Testis (tissue), 3 donors: ENCODE measurements around the gene INSC. TPM values are rescaled to one million over a fixed set of nuclear protein-coding genes. Genes with fewer than 3 reads are reported as not detected.

Experiments used
- DNase-seq: peaks from one replicate; pipeline ENCODE4 v3.0.0-alpha.2; 2019
- H3K27ac ChIP-seq, 2 donors: fragments of 200-600 bp; sonication (generic); one replicate each; pipeline ENCODE4 v1.5.1; 2019
- H3K27me3 ChIP-seq: fragments of 200-600 bp; sonication (generic); one replicate; pipeline ENCODE4 v1.5.1; 2019
- H3K36me3 ChIP-seq: fragments of 200-600 bp; sonication (generic); one replicate; pipeline ENCODE4 v1.5.1; 2017; ENCODE audit warnings: low read depth; ENCODE audit errors: missing control alignments
- H3K4me1 ChIP-seq: fragments of 200-600 bp; sonication (generic); one replicate; pipeline ENCODE4 v1.5.1; 2019
- H3K4me3 ChIP-seq, 2 donors: fragments of 200-600 bp; sonication (generic); one replicate each; pipeline ENCODE4 v1.5.1; 2017 to 2019
- H3K9me3 ChIP-seq: fragments of 200-600 bp; sonication (generic); one replicate; pipeline ENCODE4 v1.5.1; 2017
- CTCF ChIP-seq, 3 experiments: fragments of 450-650 bp in 2 of 3; fragments of 200-600 bp in 1 of 3; sonication (generic) in 1 of 3; IDR thresholded peaks; one replicate each; pipeline ENCODE4 v1.5.1; 2016 to 2019; ENCODE audit warnings: antibody characterized with exemption in 3 of 3, mild to moderate bottlenecking in 2 of 3, moderate library complexity in 1 of 3
- POLR2A ChIP-seq: fragments of 450-650 bp; IDR thresholded peaks from one replicate; pipeline ENCODE4 v1.6.1; 2017; ENCODE audit warnings: antibody characterized with exemption, mild to moderate bottlenecking, moderate library complexity
- WGBS, 2 donors: methylation state at CpG; one replicate each; pipeline ENCODE4 v1.1.5; 2018; 5-methylcytosine and 5-hydroxymethylcytosine counted together
- intact Hi-C: fragments of 100-400 bp; cut with DNase I; formaldehyde crosslinking; loops from one replicate; pipeline ENCODE4 v1.15.1; 2023; ENCODE audit warnings: low total_unique reads
- polyA plus RNA-seq: library from polyadenylated mRNA; stranded (reverse); fragments of 350-450 nt; fragmentation: Illumina TruSeq; extraction: RNeasy Lipid Tissue Mini Kit (QIAGEN cat#74804); gene quantifications from one replicate; pipeline ENCODE4 v1.2.3, GENCODE V29; 2014; ENCODE audit warnings: low read depth, low replicate concordance; ENCODE audit not compliant: insufficient read depth
- total RNA-seq, 2 donors: library from RNA; depleted of rRNA; stranded (reverse); fragments of >200 nt; gene quantifications; one replicate each; pipeline ENCODE4 v1.2.3, GENCODE V29; 2016

The INSC gene
- total and polyA plus RNA-seq, 3 donors from 2014 or later: 2.2 to 2.5 (median 2.2) TPM

GRCh38 chr11:15142838-15143237 is 28.1 kb downstream of the INSC start:
- no peak overlapping the region for H3K4me3 ChIP-seq
- 72% methylated on average over 7 of the region's 7 CpGs for WGBS, 2 donors
- TF ChIP-seq POLR2A: no peak
- no peak for TF ChIP-seq CTCF (IDR thresholded peaks at IDR 0.05)
- H3K27ac ChIP-seq: no peak overlapping the region
- H3K36me3 ChIP-seq: no peaks in the 10 kb centered on the region
- H3K9me3 ChIP-seq: no peaks in the 10 kb centered on the region
- no peaks in the 10 kb centered on the region for H3K4me1 ChIP-seq
- no peaks in the 10 kb centered on the region for H3K27me3 ChIP-seq
- DNase-seq: no peak
- intact Hi-C loops: no loop called here

GRCh38 chr11:15143855-15144254 is 29.1 kb downstream of the INSC start:
- Histone ChIP-seq H3K4me1 (no peaks in the 10 kb centered on the region), H3K9me3 (no peaks in the 10 kb centered on the region), H3K4me3 (no peak overlapping the region), H3K36me3 (no peaks in the 10 kb centered on the region), H3K27me3 (no peaks in the 10 kb centered on the region), H3K27ac (no peak overlapping the region)
- DNase-seq: no peak
- intact Hi-C loops: no loop called here
- TF ChIP-seq POLR2A (no peak), CTCF (IDR thresholded peaks at IDR 0.05) (no peak)

GRCh38 chr11:15144347-15144746 is 29.6 kb downstream of the INSC start:
- no peak overlapping the region for H3K4me3 ChIP-seq
- no peaks in the 10 kb centered on the region for H3K9me3 ChIP-seq
- DNase-seq: no peak
- intact Hi-C loops: no loop called here
- H3K27ac ChIP-seq: no peak overlapping the region
- H3K27me3 ChIP-seq: no peaks in the 10 kb centered on the region
- TF ChIP-seq POLR2A (no peak), CTCF (IDR thresholded peaks at IDR 0.05) (no peak)
- 82 to 87% methylated on average over 1 of the region's 1 CpG for WGBS, 2 donors
- no peaks in the 10 kb centered on the region for H3K36me3 ChIP-seq
- H3K4me1 ChIP-seq: no peaks in the 10 kb centered on the region

- no peak overlapping the region for H3K27ac ChIP-seq
Observed at GRCh38 chr11:15145151-15145550, 30.4 kb downstream of the INSC start.

More at GRCh38 chr11:15145151-15145550, 30.4 kb downstream of the INSC start:
- no peak overlapping the region for H3K4me3 ChIP-seq
- 52 to 73% methylated on average over 2 of the region's 2 CpGs for WGBS, 2 donors
- no peaks in the 10 kb centered on the region for H3K9me3 ChIP-seq
- no peaks in the 10 kb centered on the region for H3K4me1 ChIP-seq
- H3K36me3 ChIP-seq: no peaks in the 10 kb centered on the region
- DNase-seq: no peak
- TF ChIP-seq POLR2A (no peak), CTCF (IDR thresholded peaks at IDR 0.05) (no peak)
- no peaks in the 10 kb centered on the region for H3K27me3 ChIP-seq
- intact Hi-C loops: no loop called here
